ENCODE results near the gene SRGAP3.

The SRGAP3 gene

GRCh38 chr3:8952130-8952529 is 297.3 kb downstream of the SRGAP3 start:
- DNase-seq, result no peak

GRCh38 chr3:8945890-8946600 is 303.4 kb downstream of the SRGAP3 start:
- no peak for DNase-seq

- DNase-seq, result no peak
Measured at GRCh38 chr3:8942746-8943488, 306.5 kb downstream of the SRGAP3 start.

GRCh38 chr3:8942115-8942514 is 307.3 kb downstream of the SRGAP3 start:
- no peak for DNase-seq

GRCh38 chr3:8938021-8938420 is 311.4 kb downstream of the SRGAP3 start:
- DNase-seq, result no peak

GRCh38 chr3:8937064-8938020 is 312.1 kb downstream of the SRGAP3 start:
- DNase-seq, result no peak

- no peak for DNase-seq
Measured at GRCh38 chr3:8932507-8932906, 316.9 kb downstream of the SRGAP3 start.

- no peak for DNase-seq
Measured at GRCh38 chr3:8931342-8931741, 318.1 kb downstream of the SRGAP3 start.
